Measurements from ENCODE around the gene BCR. TPM values are rescaled to one million over a fixed set of nuclear protein-coding genes. Genes with fewer than 3 reads are reported as not detected.

BCR gene
- total RNA-seq, 1 donor from 2014 or later = 268 TPM

GRCh38 chr22:23223569-23224317, 43.4 kb downstream of the BCR start:
- no peak overlapping the region for H3K27ac Mint-ChIP-seq (ENCODE audit: unreplicated experiment)
- no peak for TF ChIP-seq CTCF (IDR thresholded peaks at IDR 0.05; ENCODE audit: partially characterized antibody, unreplicated experiment)
- DNase-seq = no peak
- peaks cover 23% of the 10 kb centered on the region for H3K27me3 Mint-ChIP-seq (ENCODE audit: unreplicated experiment)
- H3K4me3 Mint-ChIP-seq (ENCODE audit: unreplicated experiment) = peak overlapping the region; percentile 0
- peaks cover 39% of the 10 kb centered on the region for H3K9me3 Mint-ChIP-seq (ENCODE audit: unreplicated experiment)
- no peaks in the 10 kb centered on the region for H3K36me3 Mint-ChIP-seq (ENCODE audit: unreplicated experiment)
- H3K4me1 Mint-ChIP-seq (ENCODE audit: low read depth, unreplicated experiment) = peaks cover 80% of the 10 kb centered on the region

GRCh38 chr22:23224846-23225245, 44.5 kb downstream of the BCR start:
- no peak for DNase-seq
- H3K9me3 Mint-ChIP-seq (ENCODE audit: unreplicated experiment) = peaks cover 30% of the 10 kb centered on the region
- H3K27me3 Mint-ChIP-seq (ENCODE audit: unreplicated experiment) = peaks cover 15% of the 10 kb centered on the region
- TF ChIP-seq CTCF (IDR thresholded peaks at IDR 0.05; ENCODE audit: partially characterized antibody, unreplicated experiment) = no peak
- peaks cover 2% of the 10 kb centered on the region for H3K36me3 Mint-ChIP-seq (ENCODE audit: unreplicated experiment)
- H3K27ac Mint-ChIP-seq (ENCODE audit: unreplicated experiment) = no peak overlapping the region
- peak overlapping the region; percentile 71 for H3K4me3 Mint-ChIP-seq (ENCODE audit: unreplicated experiment)
- H3K4me1 Mint-ChIP-seq (ENCODE audit: low read depth, unreplicated experiment) = peaks cover 73% of the 10 kb centered on the region

GRCh38 chr22:23225337-23225723, 45.0 kb downstream of the BCR start:
- Mint-ChIP-seq H3K9me3 (ENCODE audit: unreplicated experiment) (peaks cover 33% of the 10 kb centered on the region), H3K4me1 (ENCODE audit: low read depth, unreplicated experiment) (peaks cover 74% of the 10 kb centered on the region), H3K36me3 (ENCODE audit: unreplicated experiment) (peaks cover 6% of the 10 kb centered on the region), H3K27ac (ENCODE audit: unreplicated experiment) (peak overlapping the region; percentile 6), H3K27me3 (ENCODE audit: unreplicated experiment) (peaks cover 18% of the 10 kb centered on the region), H3K4me3 (ENCODE audit: unreplicated experiment) (peak overlapping the region; percentile 71)
- DNase-seq = no peak
- TF ChIP-seq CTCF (IDR thresholded peaks at IDR 0.05; ENCODE audit: partially characterized antibody, unreplicated experiment) = no peak

GRCh38 chr22:23225724-23226496, 45.6 kb downstream of the BCR start:
- Mint-ChIP-seq H3K9me3 (ENCODE audit: unreplicated experiment) (peaks cover 30% of the 10 kb centered on the region), H3K27ac (ENCODE audit: unreplicated experiment) (peak overlapping the region; percentile 41), H3K36me3 (ENCODE audit: unreplicated experiment) (peaks cover 6% of the 10 kb centered on the region), H3K4me3 (ENCODE audit: unreplicated experiment) (peak overlapping the region; percentile 59), H3K27me3 (ENCODE audit: unreplicated experiment) (peaks cover 16% of the 10 kb centered on the region), H3K4me1 (ENCODE audit: low read depth, unreplicated experiment) (peaks cover 73% of the 10 kb centered on the region)
- no peak for DNase-seq
- TF ChIP-seq CTCF (IDR thresholded peaks at IDR 0.05; ENCODE audit: partially characterized antibody, unreplicated experiment) = no peak

GRCh38 chr22:23226497-23226850, 46.2 kb downstream of the BCR start:
- DNase-seq = no peak
- peaks cover 30% of the 10 kb centered on the region for H3K9me3 Mint-ChIP-seq (ENCODE audit: unreplicated experiment)
- H3K4me1 Mint-ChIP-seq (ENCODE audit: low read depth, unreplicated experiment) = peaks cover 71% of the 10 kb centered on the region
- peaks cover 16% of the 10 kb centered on the region for H3K27me3 Mint-ChIP-seq (ENCODE audit: unreplicated experiment)
- peak overlapping the region; percentile 59 for H3K4me3 Mint-ChIP-seq (ENCODE audit: unreplicated experiment)
- peak overlapping the region; percentile 41 for H3K27ac Mint-ChIP-seq (ENCODE audit: unreplicated experiment)
- no peak for TF ChIP-seq CTCF (IDR thresholded peaks at IDR 0.05; ENCODE audit: partially characterized antibody, unreplicated experiment)
- H3K36me3 Mint-ChIP-seq (ENCODE audit: unreplicated experiment) = peaks cover 6% of the 10 kb centered on the region

Measured in glutamatergic neuron (in vitro differentiated cells).